ENCODE measurements around the gene FBXL7.

FBXL7 gene

GRCh38 chr5:15951126-15951525 lies 451.1 kb downstream of the FBXL7 start:
- no peak overlapping the region for H3K4me3 ChIP-seq (ENCODE audit: control insufficient read depth, low read depth, low read length)
- no peak for DNase-seq (ENCODE audit: low read depth)
- TF ChIP-seq, protein P1, sequence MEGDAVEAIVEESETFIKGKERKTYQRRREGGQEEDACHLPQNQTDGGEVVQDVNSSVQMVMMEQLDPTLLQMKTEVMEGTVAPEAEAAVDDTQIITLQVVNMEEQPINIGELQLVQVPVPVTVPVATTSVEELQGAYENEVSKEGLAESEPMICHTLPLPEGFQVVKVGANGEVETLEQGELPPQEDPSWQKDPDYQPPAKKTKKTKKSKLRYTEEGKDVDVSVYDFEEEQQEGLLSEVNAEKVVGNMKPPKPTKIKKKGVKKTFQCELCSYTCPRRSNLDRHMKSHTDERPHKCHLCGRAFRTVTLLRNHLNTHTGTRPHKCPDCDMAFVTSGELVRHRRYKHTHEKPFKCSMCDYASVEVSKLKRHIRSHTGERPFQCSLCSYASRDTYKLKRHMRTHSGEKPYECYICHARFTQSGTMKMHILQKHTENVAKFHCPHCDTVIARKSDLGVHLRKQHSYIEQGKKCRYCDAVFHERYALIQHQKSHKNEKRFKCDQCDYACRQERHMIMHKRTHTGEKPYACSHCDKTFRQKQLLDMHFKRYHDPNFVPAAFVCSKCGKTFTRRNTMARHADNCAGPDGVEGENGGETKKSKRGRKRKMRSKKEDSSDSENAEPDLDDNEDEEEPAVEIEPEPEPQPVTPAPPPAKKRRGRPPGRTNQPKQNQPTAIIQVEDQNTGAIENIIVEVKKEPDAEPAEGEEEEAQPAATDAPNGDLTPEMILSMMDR (IDR thresholded peaks at IDR 0.05; ENCODE audit: control insufficient read depth, insufficient read depth, low read depth, low read length, missing control alignments), result no peak

- H3K4me3 ChIP-seq (ENCODE audit: control insufficient read depth, low read depth, low read length), result no peak overlapping the region
- no peak for DNase-seq (ENCODE audit: low read depth)
- TF ChIP-seq, protein P1 (IDR thresholded peaks at IDR 0.05; ENCODE audit: control insufficient read depth, insufficient read depth, low read depth, low read length, missing control alignments), result no peak
These were observed 451.6 kb downstream of the FBXL7 start for GRCh38 chr5:15951550-15951949.

GRCh38 chr5:15956622-15957021 lies 456.6 kb downstream of the FBXL7 start:
- no peak overlapping the region for H3K4me3 ChIP-seq (ENCODE audit: control insufficient read depth, low read depth, low read length)
- TF ChIP-seq, protein P1 (IDR thresholded peaks at IDR 0.05; ENCODE audit: control insufficient read depth, insufficient read depth, low read depth, low read length, missing control alignments), result no peak

DNA sequence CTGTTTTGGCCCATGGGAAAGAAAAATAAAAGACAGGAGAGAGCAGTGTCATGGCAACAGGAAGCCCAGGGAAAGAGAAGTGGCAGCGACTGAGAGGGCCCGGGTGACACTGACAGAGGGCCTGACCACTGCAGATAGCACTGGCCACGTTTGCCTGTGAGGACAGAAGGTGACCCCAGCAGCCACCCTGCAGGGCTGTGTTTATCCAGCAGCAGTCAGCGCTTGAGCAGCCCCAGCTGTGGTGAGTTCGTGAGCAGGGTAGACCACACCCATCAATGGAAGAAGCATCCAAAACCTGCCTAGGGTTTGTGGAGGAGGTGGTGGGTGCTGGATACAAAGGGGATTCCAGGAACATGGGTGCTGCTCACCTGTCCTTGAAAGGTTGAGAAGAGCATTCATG lies 457.1 kb downstream of the FBXL7 start:
- DNase-seq (ENCODE audit: low read depth), result no peak
- H3K4me3 ChIP-seq (ENCODE audit: control insufficient read depth, low read depth, low read length), result no peak overlapping the region
- TF ChIP-seq, protein P1 (IDR thresholded peaks at IDR 0.05; ENCODE audit: control insufficient read depth, insufficient read depth, low read depth, low read length, missing control alignments), result no peak

More at GRCh38 chr5:15956622-15957021, 456.6 kb downstream of the FBXL7 start:
- DNase-seq (ENCODE audit: low read depth), result no peak

- DNase-seq (ENCODE audit: low read depth), result no peak
- TF ChIP-seq, protein P1 (IDR thresholded peaks at IDR 0.05; ENCODE audit: control insufficient read depth, insufficient read depth, low read depth, low read length, missing control alignments), result no peak
- H3K4me3 ChIP-seq (ENCODE audit: control insufficient read depth, low read depth, low read length), result no peak overlapping the region
These were observed 459.6 kb downstream of the FBXL7 start for GRCh38 chr5:15959370-15960164.

DNA sequence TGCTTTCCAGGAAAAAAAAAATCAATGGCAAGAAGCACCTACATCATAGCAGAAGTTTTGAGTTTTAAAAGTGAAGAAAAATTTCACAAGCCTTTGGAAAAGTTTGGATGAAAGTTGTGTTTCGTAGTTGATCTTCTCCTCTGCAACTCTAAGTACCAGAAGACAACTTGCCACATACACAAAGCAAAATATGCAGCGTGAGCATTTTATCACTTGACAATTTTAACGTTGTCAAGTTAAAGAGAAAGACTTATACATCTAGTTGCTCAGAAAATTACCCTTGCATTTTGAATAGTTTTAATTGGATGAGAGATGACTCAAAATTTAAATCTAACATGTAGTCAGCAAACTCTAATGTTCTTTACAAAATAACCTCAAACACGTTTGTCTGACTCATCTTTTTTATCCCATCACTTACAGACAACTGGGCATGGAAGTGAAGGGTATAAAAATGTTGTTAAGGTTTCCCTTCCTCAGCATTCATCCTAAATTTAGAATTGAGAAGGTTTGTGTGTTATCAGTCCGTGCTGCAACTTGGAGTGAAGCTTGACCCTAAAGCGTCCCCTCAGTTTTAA lies 466.2 kb downstream of the FBXL7 start:
- no peak for DNase-seq (ENCODE audit: low read depth)
- TF ChIP-seq, protein P1 (IDR thresholded peaks at IDR 0.05; ENCODE audit: control insufficient read depth, insufficient read depth, low read depth, low read length, missing control alignments), result no peak
- no peak overlapping the region for H3K4me3 ChIP-seq (ENCODE audit: control insufficient read depth, low read depth, low read length)

Measured in AG09309 (cell line).